HEK293T (cell line): Measurements from ENCODE around the gene KAT6B.

Source experiments
- CTCF ChIA-PET: fragments of 350-600 bp; formaldehyde crosslinking; extraction: SDS; loops from one replicate; lab custom pipeline; 2021; ENCODE audit warnings: antibody characterized with exemption, inconsistent platforms; lab: Yijun Ruan, JAX
- POLR2A ChIA-PET: fragments of 350-600 bp; formaldehyde crosslinking; extraction: SDS; loops from one replicate; lab custom pipeline; 2020; ENCODE audit warnings: antibody characterized with exemption, inconsistent platforms; lab: Yijun Ruan, JAX
- DNase-seq: peaks from one replicate; pipeline ENCODE4 v3.0.0; 2012; ENCODE audit warnings: mixed read lengths; ENCODE audit errors: extremely low spot score
- ARNT ChIP-seq: fragments of 450-650 bp; IDR thresholded peaks from 2 replicates; pipeline ENCODE4 v1.6.1; 2017; ENCODE audit warnings: mild to moderate bottlenecking
- BHLHE40 ChIP-seq: fragments of 450-650 bp; IDR thresholded peaks from 2 replicates; pipeline ENCODE4 v1.6.1; 2016; ENCODE audit warnings: mild to moderate bottlenecking, moderate library complexity, borderline replicate concordance
- CTBP1 ChIP-seq: fragments of 450-650 bp; IDR thresholded peaks from 2 replicates; pipeline ENCODE4 v1.6.1; 2016; ENCODE audit warnings: borderline replicate concordance
- ELF4 ChIP-seq: fragments of 450-650 bp; IDR thresholded peaks from 2 replicates; pipeline ENCODE4 v1.6.1; 2017; ENCODE audit warnings: antibody characterized with exemption
- FOXA1 ChIP-seq: fragments of 450-650 bp; IDR thresholded peaks from 2 replicates; pipeline ENCODE4 v1.6.1; 2016; ENCODE audit warnings: mild to moderate bottlenecking
- FOXK2 ChIP-seq: fragments of 450-650 bp; IDR thresholded peaks from 2 replicates; pipeline ENCODE4 v1.6.1; 2016; ENCODE audit warnings: mild to moderate bottlenecking
- FOXM1 ChIP-seq: fragments of 450-650 bp; IDR thresholded peaks from 2 replicates; pipeline ENCODE4 v1.6.1; 2017; ENCODE audit warnings: mild to moderate bottlenecking, borderline replicate concordance
- HDGF ChIP-seq: fragments of 450-650 bp; IDR thresholded peaks from 2 replicates; pipeline ENCODE4 v1.6.1; 2017; ENCODE audit warnings: antibody characterized with exemption, borderline replicate concordance
- L3MBTL2 ChIP-seq: fragments of 450-650 bp; conservative IDR thresholded peaks from 2 replicates; pipeline ENCODE4 v1.6.1; 2016; ENCODE audit warnings: mild to moderate bottlenecking
- LEF1 ChIP-seq: fragments of 450-650 bp; IDR thresholded peaks from 2 replicates; pipeline ENCODE4 v1.6.1; 2017; ENCODE audit warnings: mild to moderate bottlenecking, borderline replicate concordance
- NFRKB ChIP-seq: fragments of 450-650 bp; IDR thresholded peaks from 2 replicates; pipeline ENCODE4 v1.6.1; 2016; ENCODE audit warnings: mild to moderate bottlenecking, moderate library complexity
- PKNOX1 ChIP-seq: fragments of 450-650 bp; IDR thresholded peaks from 2 replicates; pipeline ENCODE4 v1.6.1; 2016
- SP1 ChIP-seq: fragments of 450-650 bp; IDR thresholded peaks from 2 replicates; pipeline ENCODE4 v1.6.1; 2017
- SUZ12 ChIP-seq: fragments of 450-650 bp; IDR thresholded peaks from 2 replicates; pipeline ENCODE4 v1.6.1; 2016; ENCODE audit warnings: mild to moderate bottlenecking
- TARDBP ChIP-seq: fragments of 450-650 bp; IDR thresholded peaks from 2 replicates; pipeline ENCODE4 v1.6.1; 2016
- ZNF384 ChIP-seq: fragments of 450-650 bp; IDR thresholded peaks from 2 replicates; pipeline ENCODE4 v1.6.1; 2016

Gene KAT6B

DNA sequence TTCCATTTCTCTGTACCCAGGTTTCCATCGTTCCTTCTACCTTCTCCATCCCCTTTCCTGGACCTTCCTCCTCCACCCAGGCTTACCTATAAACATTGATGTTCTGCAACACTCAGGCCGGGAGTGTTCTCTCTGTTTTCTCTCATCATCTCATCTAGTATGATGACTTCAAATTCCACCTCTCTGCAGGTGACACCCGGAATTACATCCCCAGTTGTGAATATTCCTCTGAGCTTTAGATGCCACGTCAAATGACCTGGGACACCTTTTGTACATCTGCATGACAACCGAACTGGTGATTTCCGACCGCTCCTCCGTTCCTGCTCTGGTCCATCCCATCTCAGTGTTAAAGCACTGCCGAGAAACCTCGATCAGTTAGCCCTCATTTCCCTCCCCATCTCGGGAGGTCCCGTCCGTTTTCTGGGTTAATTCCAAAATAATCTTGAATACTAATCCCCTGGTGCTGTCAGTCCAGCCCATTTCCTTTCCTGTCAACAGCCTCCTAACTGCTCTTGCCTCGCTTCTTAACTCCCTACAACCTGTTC lies 208.4 kb downstream of the KAT6B start:
- ChIA-PET POLR2A (no interaction called here), CTCF (no interaction called here)
- DNase-seq, result no peak
- TF ChIP-seq ARNT (no peak), FOXA1 (no peak), FOXM1 (no peak), L3MBTL2 (no peak), TARDBP (no peak), HDGF (no peak), NFRKB (no peak), CTBP1 (no peak), ZNF384 (no peak), FOXK2 (no peak), BHLHE40 (no peak)

DNA sequence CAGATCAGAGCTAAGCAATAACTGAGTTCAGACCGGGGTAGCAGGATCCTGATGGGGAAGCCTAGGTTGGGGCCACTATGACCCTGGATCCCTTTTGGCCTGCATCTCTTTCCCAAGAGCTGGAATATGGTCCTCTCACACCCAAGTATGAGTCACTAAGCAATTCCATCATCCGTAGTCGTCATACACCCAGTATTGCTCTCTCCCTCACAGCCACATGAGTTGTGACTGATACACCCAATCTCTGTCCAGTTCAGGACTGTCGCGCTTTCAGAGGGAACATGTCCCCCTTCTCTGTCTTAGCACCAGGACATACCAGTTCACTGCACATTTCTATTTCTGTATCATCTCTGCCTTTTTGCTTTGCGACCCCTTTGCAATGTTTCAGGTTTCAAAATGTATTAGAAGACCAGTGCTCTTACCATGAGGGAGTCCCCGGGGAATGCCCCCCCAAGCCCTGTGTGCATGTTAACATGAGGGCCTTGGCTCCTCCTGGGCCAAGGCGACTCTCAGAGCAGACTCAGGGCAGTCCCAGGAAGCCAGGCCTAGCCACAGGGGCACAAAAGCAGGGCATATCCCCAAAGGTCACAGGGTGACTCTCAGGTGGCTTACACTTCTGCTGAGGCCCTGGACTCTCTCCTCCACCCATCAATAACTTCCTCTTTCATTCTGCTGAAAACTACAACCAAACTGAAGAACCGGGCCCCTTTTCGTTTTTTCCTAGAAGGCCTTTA lies 209.7 kb downstream of the KAT6B start:
- ChIA-PET CTCF (no interaction called here), POLR2A (no interaction called here)
- TF ChIP-seq FOXA1 (no peak), ZNF384 (no peak), ELF4 (no peak), ARNT (no peak)
- no peak for DNase-seq

GRCh38 chr10:75037171-75038153 lies 211.1 kb downstream of the KAT6B start:
- no peak for TF ChIP-seq BHLHE40
- DNase-seq, result no peak
- ChIA-PET POLR2A (interaction anchor here (0.6 kb wide), 1 partner anchor 391 kb away, joined by 3 read pairs; no protein-coding TSS in a partner anchor), CTCF (interaction anchor here (0.5 kb wide), 1 partner anchor 117 kb away, joined by 7 read pairs; no protein-coding TSS in a partner anchor)

GRCh38 chr10:75038335-75038734 lies 211.9 kb downstream of the KAT6B start:
- TF ChIP-seq ZNF384 (no peak), LEF1 (no peak), FOXM1 (no peak), SUZ12 (no peak), ARNT (no peak)
- ChIA-PET CTCF (no interaction called here), POLR2A (no interaction called here)
- no peak for DNase-seq

DNA sequence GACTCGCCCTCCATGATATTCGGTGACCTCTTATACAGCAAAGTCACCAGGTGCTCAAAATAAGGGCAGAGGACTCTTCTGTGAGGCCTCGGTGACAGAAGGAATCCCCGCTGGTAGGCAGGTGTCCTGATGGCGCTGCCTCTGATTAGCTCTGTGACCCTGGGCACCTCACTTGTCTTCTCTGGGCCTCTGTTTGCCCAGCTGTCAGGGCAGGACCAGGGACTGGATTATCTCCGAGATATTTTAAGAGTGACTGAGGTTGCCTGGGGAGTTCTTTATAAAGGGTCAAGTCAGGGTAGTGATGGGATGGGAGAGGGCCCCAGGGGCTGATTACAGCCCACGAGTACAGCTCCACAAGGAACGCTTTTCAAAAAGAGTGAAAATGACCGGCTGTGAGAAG lies 214.2 kb downstream of the KAT6B start:
- TF ChIP-seq BHLHE40 (no peak), TARDBP (no peak), LEF1 (no peak), ELF4 (no peak), FOXK2 (no peak), SUZ12 (no peak), FOXA1 (no peak), SP1 (no peak), NFRKB (no peak)
- no peak for DNase-seq
- ChIA-PET POLR2A (no interaction called here), CTCF (no interaction called here)

GRCh38 chr10:75042292-75042974 lies 216.0 kb downstream of the KAT6B start:
- ChIA-PET POLR2A (no interaction called here), CTCF (no interaction called here)
- no peak for TF ChIP-seq ARNT
- no peak for TF ChIP-seq ELF4
- TF ChIP-seq FOXA1, result no peak
- no peak for TF ChIP-seq BHLHE40
- TF ChIP-seq TARDBP, result no peak
- no peak for TF ChIP-seq L3MBTL2
- no peak for TF ChIP-seq FOXK2
- no peak for TF ChIP-seq HDGF
- TF ChIP-seq PKNOX1, result no peak
- TF ChIP-seq NFRKB, result no peak
- no peak for TF ChIP-seq ZNF384
- no peak for TF ChIP-seq CTBP1
- no peak for TF ChIP-seq SP1
- no peak for TF ChIP-seq SUZ12
- no peak for TF ChIP-seq LEF1
- TF ChIP-seq FOXM1, result no peak
- no peak for DNase-seq
